ENCODE data around the gene CNTN1. TPM values are rescaled to one million over a fixed set of nuclear protein-coding genes. Genes with fewer than 3 reads are reported as not detected.
A peak's percentile ranks its signal among the peaks of the same experiment; 100 is the strongest.

Gene CNTN1
- total RNA-seq, 4 donors from 2014 or later, result 44.2 to 65.6 (median 57.6) TPM

DNA sequence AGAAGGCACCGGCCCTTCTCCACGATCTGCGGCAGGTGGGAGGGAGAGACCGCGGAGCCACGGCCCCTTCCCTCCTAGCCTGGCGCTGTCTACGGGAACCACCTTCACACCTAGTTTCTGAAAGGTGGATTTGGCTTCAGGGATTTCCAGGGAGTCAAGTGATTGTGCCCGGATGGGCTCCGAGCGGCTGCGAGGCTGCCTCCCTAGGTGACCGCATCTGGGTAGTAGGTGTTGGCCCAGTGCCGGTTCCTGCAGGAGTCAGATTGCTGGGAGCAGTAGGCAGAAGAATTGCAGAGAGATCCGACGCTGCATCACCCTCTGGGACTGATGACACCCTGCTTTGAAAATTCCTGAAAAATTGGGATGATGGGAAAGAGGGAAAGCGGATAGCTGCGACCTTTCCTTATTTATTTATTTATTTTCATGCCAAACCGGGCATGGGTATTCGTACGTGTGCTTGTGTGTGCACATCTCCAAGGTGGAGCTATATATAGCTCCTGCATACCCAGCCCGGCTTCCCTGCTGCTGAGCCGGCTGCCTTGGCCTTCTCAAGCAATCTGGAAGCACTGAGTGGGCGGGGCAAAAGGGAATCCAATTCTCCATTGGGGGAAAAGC is 1.1 kb downstream of the CNTN1 start:
- Histone ChIP-seq H3K9me3 (no peaks in the 10 kb centered on the region), H3K36me3 (no peaks in the 10 kb centered on the region), H3K27me3 (peaks cover 0 to 7% (median 0%) of the 10 kb centered on the region in 4 donors), H3K4me1 (peaks cover 11 to 18% (median 17%) of the 10 kb centered on the region in 4 donors), H3K4me3 (peak overlapping the region; percentile 75 to 92 (median 82)), H3K27ac (replicated peaks in 1 of 4) (peak overlapping the region; percentile 75 to 82 (median 78))
- DNase-seq (ENCODE audit: extremely low spot score), result no peak
- peak in 1 of 2 donors; percentile 24 for TF ChIP-seq POLR2AphosphoS5 (IDR thresholded peaks at IDR 0.05)
- TF ChIP-seq POLR2A (IDR thresholded peaks at IDR 0.05; ENCODE audit: low read depth), result no peak
- no peak for TF ChIP-seq EP300 (IDR thresholded peaks at IDR 0.05)
- 5% methylated on average over 19 of the region's 24 CpGs for WGBS
- intact Hi-C loops (cut with DNase I), result loop anchor here (5.0 kb wide), 1 partner anchor 229 kb away; no protein-coding TSS in a partner anchor

DNA sequence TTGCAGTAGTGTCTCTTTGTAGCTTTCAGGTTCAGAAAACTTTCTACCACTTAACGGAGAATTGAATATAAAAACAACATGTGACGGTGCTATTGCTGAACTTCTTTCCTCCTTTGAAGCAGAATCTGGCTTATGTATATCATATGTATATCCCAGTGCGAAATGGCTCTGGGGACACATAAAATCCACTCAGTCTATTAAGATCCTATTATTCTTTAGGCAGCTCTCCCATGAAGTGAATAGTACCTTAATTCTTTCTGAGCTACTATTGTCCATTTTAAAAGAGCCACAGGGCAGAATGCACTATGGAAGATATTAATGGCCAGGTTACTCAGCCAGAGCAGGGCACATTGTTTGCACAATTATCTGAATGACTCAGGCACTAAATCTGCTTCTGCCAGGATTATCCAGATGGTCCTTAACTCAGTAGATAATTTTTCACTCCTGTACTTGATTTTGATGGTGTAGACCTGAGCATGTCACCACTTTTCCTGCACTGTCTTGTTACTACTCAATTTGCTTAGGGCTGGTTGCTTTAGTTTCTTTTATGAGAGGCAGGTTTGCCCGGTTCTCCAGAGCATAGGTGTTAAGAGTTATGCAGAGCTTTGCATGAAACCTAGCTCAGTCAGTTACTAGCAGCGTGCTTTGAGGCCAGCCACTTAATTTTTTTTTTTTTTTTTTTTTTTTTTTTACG is 5.5 kb downstream of the CNTN1 start:
- Histone ChIP-seq H3K4me3 (no peak overlapping the region), H3K27me3 (peaks cover 0 to under 1% (median 0%) of the 10 kb centered on the region in 4 donors), H3K4me1 (peaks cover under 1 to 13% (median 11%) of the 10 kb centered on the region in 4 donors), H3K27ac (replicated peaks in 1 of 4) (no peak overlapping the region), H3K9me3 (no peaks in the 10 kb centered on the region), H3K36me3 (no peaks in the 10 kb centered on the region)
- WGBS, result 83% methylated on average over 6 of the region's 6 CpGs
- no peak for TF ChIP-seq POLR2AphosphoS5 (IDR thresholded peaks at IDR 0.05)
- TF ChIP-seq, protein P1, sequence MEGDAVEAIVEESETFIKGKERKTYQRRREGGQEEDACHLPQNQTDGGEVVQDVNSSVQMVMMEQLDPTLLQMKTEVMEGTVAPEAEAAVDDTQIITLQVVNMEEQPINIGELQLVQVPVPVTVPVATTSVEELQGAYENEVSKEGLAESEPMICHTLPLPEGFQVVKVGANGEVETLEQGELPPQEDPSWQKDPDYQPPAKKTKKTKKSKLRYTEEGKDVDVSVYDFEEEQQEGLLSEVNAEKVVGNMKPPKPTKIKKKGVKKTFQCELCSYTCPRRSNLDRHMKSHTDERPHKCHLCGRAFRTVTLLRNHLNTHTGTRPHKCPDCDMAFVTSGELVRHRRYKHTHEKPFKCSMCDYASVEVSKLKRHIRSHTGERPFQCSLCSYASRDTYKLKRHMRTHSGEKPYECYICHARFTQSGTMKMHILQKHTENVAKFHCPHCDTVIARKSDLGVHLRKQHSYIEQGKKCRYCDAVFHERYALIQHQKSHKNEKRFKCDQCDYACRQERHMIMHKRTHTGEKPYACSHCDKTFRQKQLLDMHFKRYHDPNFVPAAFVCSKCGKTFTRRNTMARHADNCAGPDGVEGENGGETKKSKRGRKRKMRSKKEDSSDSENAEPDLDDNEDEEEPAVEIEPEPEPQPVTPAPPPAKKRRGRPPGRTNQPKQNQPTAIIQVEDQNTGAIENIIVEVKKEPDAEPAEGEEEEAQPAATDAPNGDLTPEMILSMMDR (IDR thresholded peaks at IDR 0.05), result no peak
- no peak for TF ChIP-seq POLR2A (IDR thresholded peaks at IDR 0.05; ENCODE audit: low read depth)
- no peak for TF ChIP-seq EP300 (IDR thresholded peaks at IDR 0.05)
- intact Hi-C loops (cut with DNase I), result no loop called here
- DNase-seq (ENCODE audit: extremely low spot score), result no peak

DNA sequence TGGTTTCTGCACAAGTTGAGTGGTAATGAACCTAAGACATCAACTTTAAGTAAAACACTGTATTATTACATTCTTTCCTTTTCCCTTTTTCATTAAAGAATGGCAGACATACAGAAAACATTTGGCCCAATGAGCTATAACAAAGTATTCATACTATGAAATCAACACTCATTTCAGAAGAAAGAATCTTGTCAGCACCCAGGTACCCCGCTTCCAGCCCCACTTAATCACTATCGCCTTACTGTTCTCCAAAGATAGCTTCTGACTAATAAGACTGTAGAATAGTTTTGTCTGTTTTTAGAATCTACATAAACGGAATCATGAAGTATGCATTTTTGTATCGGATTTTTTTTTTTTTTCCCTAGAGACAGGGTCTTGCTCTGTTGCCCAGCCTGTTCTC is 9.5 kb downstream of the CNTN1 start:
- DNase-seq (ENCODE audit: extremely low spot score), result no peak
- Histone ChIP-seq H3K9me3 (no peaks in the 10 kb centered on the region), H3K4me1 (peaks cover 0 to 6% (median 0%) of the 10 kb centered on the region in 4 donors), H3K4me3 (no peak overlapping the region), H3K27ac (replicated peaks in 1 of 4) (no peak overlapping the region), H3K27me3 (no peaks in the 10 kb centered on the region), H3K36me3 (no peaks in the 10 kb centered on the region)
- intact Hi-C loops (cut with DNase I), result no loop called here
- TF ChIP-seq POLR2A (IDR thresholded peaks at IDR 0.05; ENCODE audit: low read depth) (no peak), POLR2AphosphoS5 (IDR thresholded peaks at IDR 0.05) (no peak), EP300 (IDR thresholded peaks at IDR 0.05) (no peak)
- TF ChIP-seq, protein P1 (IDR thresholded peaks at IDR 0.05), result no peak
- 96% methylated on average over 4 of the region's 4 CpGs for WGBS

DNA sequence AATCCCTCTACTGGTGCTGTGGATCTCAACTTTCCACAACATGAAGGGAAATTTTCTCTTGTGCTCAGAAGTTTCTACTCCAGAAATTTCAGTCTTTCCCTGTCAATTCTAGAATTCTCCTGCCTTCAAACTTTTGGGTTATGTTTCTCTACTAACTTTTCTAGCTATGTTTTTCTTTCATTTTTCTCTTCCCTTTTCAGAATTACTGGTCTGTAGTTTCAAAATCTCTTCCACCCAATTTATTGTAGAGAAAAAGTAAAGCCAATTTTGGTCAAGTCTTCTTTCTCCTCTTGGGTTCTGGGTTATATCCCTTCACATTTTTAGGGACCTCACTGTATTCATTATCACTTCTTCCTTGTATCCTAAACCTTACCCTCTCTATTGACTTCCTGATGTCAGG is 18.9 kb downstream of the CNTN1 start:
- TF ChIP-seq POLR2AphosphoS5 (IDR thresholded peaks at IDR 0.05) (no peak), POLR2A (IDR thresholded peaks at IDR 0.05; ENCODE audit: low read depth) (no peak), EP300 (IDR thresholded peaks at IDR 0.05) (no peak)
- TF ChIP-seq, protein P1 (IDR thresholded peaks at IDR 0.05), result no peak
- intact Hi-C loops (cut with DNase I), result no loop called here

DNA sequence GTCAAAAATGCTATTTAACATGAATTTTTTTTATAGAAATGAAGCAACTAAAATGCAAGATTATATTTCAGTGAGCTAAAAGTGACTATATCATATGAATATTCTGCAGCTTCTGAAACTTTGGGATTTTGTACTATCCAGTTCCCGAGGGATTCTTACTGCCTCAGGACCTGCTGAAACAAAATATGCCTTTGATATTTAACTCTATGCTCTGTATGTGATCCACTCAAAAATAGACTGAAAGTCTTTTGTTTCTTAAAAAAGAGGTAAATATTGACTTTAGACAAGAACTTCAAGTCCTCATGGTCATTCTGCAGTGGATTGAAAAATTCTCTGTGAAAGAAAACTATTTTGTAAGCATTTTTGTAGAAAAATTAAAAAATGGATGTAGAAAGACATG is 22.4 kb downstream of the CNTN1 start:
- 0% methylated on average over 1 of the region's 1 CpG for WGBS
- Histone ChIP-seq H3K9me3 (no peaks in the 10 kb centered on the region), H3K4me1 (no peaks in the 10 kb centered on the region), H3K27me3 (no peaks in the 10 kb centered on the region), H3K4me3 (no peak overlapping the region), H3K27ac (replicated peaks in 1 of 4) (no peak overlapping the region), H3K36me3 (no peaks in the 10 kb centered on the region)
- TF ChIP-seq, protein P1 (IDR thresholded peaks at IDR 0.05), result no peak
- TF ChIP-seq POLR2AphosphoS5 (IDR thresholded peaks at IDR 0.05), result no peak
- no peak for TF ChIP-seq EP300 (IDR thresholded peaks at IDR 0.05)
- no peak for TF ChIP-seq POLR2A (IDR thresholded peaks at IDR 0.05; ENCODE audit: low read depth)
- no peak for DNase-seq (ENCODE audit: extremely low spot score)
- intact Hi-C loops (cut with DNase I), result no loop called here

More for the DNA sequence above, 18.9 kb downstream of the CNTN1 start:
- Histone ChIP-seq H3K36me3 (no peaks in the 10 kb centered on the region), H3K4me3 (no peak overlapping the region), H3K27me3 (no peaks in the 10 kb centered on the region), H3K27ac (replicated peaks in 1 of 4) (no peak overlapping the region), H3K9me3 (no peaks in the 10 kb centered on the region), H3K4me1 (no peaks in the 10 kb centered on the region)
- no peak for DNase-seq (ENCODE audit: extremely low spot score)
